ENCODE data around the gene SAP30L.

- TF ChIP-seq EZH2 (IDR thresholded peaks at IDR 0.05; ENCODE audit: low read depth) (no peak), CTCF (conservative IDR thresholded peaks at IDR 0.05) (no peak)
Measured at GRCh38 chr5:154447089-154447725, 1.4 kb downstream of the SAP30L start.

Measured in PC-9 (cell line).